Bronchial epithelial cell (primary cell): ENCODE data around the gene SOX6. TPM values are rescaled to one million over a fixed set of nuclear protein-coding genes. Genes with fewer than 3 reads are reported as not detected.

Experiments
- DNase-seq: peaks from one replicate; pipeline ENCODE4 v3.0.0-alpha.2; 2010; ENCODE audit warnings: low read depth
- FAIRE-seq: peaks from 2 replicates; lab custom pipeline; 2011; peaks lifted over from hg19 to GRCh38; lab: Jason Lieb, UNC
- H3K27me3 ChIP-seq: 2 replicates; pipeline ENCODE4 v1.5.1; 2011; ENCODE audit warnings: low read length; ENCODE audit not compliant: control insufficient read depth, insufficient read depth
- H3K36me3 ChIP-seq: 2 replicates; pipeline ENCODE4 v1.5.1; 2011; ENCODE audit warnings: low read length; ENCODE audit not compliant: control insufficient read depth, insufficient read depth
- H3K4me3 ChIP-seq: 2 replicates; pipeline ENCODE4 v1.5.1; 2011; ENCODE audit warnings: mild to moderate bottlenecking, low read depth, low read length, control low read depth
- CTCF ChIP-seq: IDR thresholded peaks from 2 replicates; pipeline ENCODE4 v1.5.1; 2011; ENCODE audit warnings: mild to moderate bottlenecking, moderate library complexity, low read length, control low read depth, inconsistent platforms; ENCODE audit not compliant: insufficient read depth, severe bottlenecking
- total RNA-seq: library from RNA; depleted of rRNA; stranded (reverse); fragments of >200 nt; gene quantifications from 2 replicates; pipeline ENCODE4 v1.2.1, GENCODE V29; 2014

Gene SOX6
- total RNA-seq, 1 donor from 2014 or later = 0.53 TPM

- DNase-seq (no peak), FAIRE-seq (no peak)
- TF ChIP-seq CTCF = no peak
- Histone ChIP-seq H3K4me3 (no peak overlapping the region), H3K27me3 (no peaks in the 10 kb centered on the region), H3K36me3 (no peaks in the 10 kb centered on the region)
Observed at GRCh38 chr11:16271258-16271657, 85.1 kb downstream of the SOX6 start.

- Histone ChIP-seq H3K36me3 (no peaks in the 10 kb centered on the region), H3K27me3 (no peaks in the 10 kb centered on the region), H3K4me3 (no peak overlapping the region)
- DNase-seq (no peak), FAIRE-seq (no peak)
- TF ChIP-seq CTCF = no peak
Observed at GRCh38 chr11:16266021-16266420, 90.3 kb downstream of the SOX6 start.

GRCh38 chr11:16265022-16265421 is 91.3 kb downstream of the SOX6 start:
- Histone ChIP-seq H3K4me3 (no peak overlapping the region), H3K36me3 (no peaks in the 10 kb centered on the region), H3K27me3 (no peaks in the 10 kb centered on the region)
- TF ChIP-seq CTCF = no peak
- DNase-seq = no peak
- FAIRE-seq = no peak

GRCh38 chr11:16262645-16262955 is 93.7 kb downstream of the SOX6 start:
- DNase-seq = no peak
- Histone ChIP-seq H3K36me3 (no peaks in the 10 kb centered on the region), H3K27me3 (no peaks in the 10 kb centered on the region), H3K4me3 (no peak overlapping the region)
- FAIRE-seq = no peak
- no peak for TF ChIP-seq CTCF

GRCh38 chr11:16261836-16262644 is 94.3 kb downstream of the SOX6 start:
- DNase-seq (no peak), FAIRE-seq (no peak)
- no peak for TF ChIP-seq CTCF
- no peak overlapping the region for H3K4me3 ChIP-seq
- no peaks in the 10 kb centered on the region for H3K27me3 ChIP-seq
- no peaks in the 10 kb centered on the region for H3K36me3 ChIP-seq

- Histone ChIP-seq H3K4me3 (no peak overlapping the region), H3K27me3 (no peaks in the 10 kb centered on the region), H3K36me3 (no peaks in the 10 kb centered on the region)
- FAIRE-seq (peak; percentile 23), DNase-seq (peak; percentile 5)
- peak; percentile 19 for TF ChIP-seq CTCF
Observed at GRCh38 chr11:16252373-16252772, 104.0 kb downstream of the SOX6 start.
